ENCODE measurements around the gene DLGAP4.

The DLGAP4 gene

GRCh38 chr20:36309643-36310042, 3.5 kb downstream of the DLGAP4 start:
- no peak overlapping the region for H3K27ac ChIP-seq
- no peak overlapping the region for H3K9ac ChIP-seq
- no peak overlapping the region for H2AFZ ChIP-seq (ENCODE audit: low read depth)
- no peaks in the 10 kb centered on the region for H4K20me1 ChIP-seq (ENCODE audit: insufficient read depth)
- H3K4me2 ChIP-seq = no peak overlapping the region
- H3K4me3 ChIP-seq (IDR thresholded peaks at IDR 0.05; ENCODE audit: insufficient read depth, low read depth, low read length) = no peak overlapping the region
- no peak for TF ChIP-seq CTCF (conservative IDR thresholded peaks at IDR 0.05; ENCODE audit: low read depth, low read length)
- no peaks in the 10 kb centered on the region for H3K4me1 ChIP-seq (ENCODE audit: low read depth, poor library complexity, severe bottlenecking)
- H3K79me2 ChIP-seq (ENCODE audit: insufficient read depth, low read depth) = no peaks in the 10 kb centered on the region
- no peaks in the 10 kb centered on the region for H3K36me3 ChIP-seq (ENCODE audit: insufficient read depth)
- peaks cover 73% of the 10 kb centered on the region for H3K27me3 ChIP-seq (ENCODE audit: insufficient read depth, low read depth)

- H3K4me2 ChIP-seq = no peak overlapping the region
- peaks cover 71% of the 10 kb centered on the region for H3K27me3 ChIP-seq (ENCODE audit: insufficient read depth, low read depth)
- no peaks in the 10 kb centered on the region for H4K20me1 ChIP-seq (ENCODE audit: insufficient read depth)
- H3K4me1 ChIP-seq (ENCODE audit: low read depth, poor library complexity, severe bottlenecking) = no peaks in the 10 kb centered on the region
- no peak overlapping the region for H3K4me3 ChIP-seq (IDR thresholded peaks at IDR 0.05; ENCODE audit: insufficient read depth, low read depth, low read length)
- no peak overlapping the region for H3K27ac ChIP-seq
- no peaks in the 10 kb centered on the region for H3K36me3 ChIP-seq (ENCODE audit: insufficient read depth)
- no peaks in the 10 kb centered on the region for H3K79me2 ChIP-seq (ENCODE audit: insufficient read depth, low read depth)
- no peak for TF ChIP-seq CTCF (conservative IDR thresholded peaks at IDR 0.05; ENCODE audit: low read depth, low read length)
- no peak overlapping the region for H3K9ac ChIP-seq
- H2AFZ ChIP-seq (ENCODE audit: low read depth) = no peak overlapping the region
Measured at GRCh38 chr20:36310215-36310981, 4.3 kb downstream of the DLGAP4 start.

GRCh38 chr20:36311141-36311853, 5.2 kb downstream of the DLGAP4 start:
- Histone ChIP-seq H3K36me3 (ENCODE audit: insufficient read depth) (no peaks in the 10 kb centered on the region), H3K4me3 (IDR thresholded peaks at IDR 0.05; ENCODE audit: insufficient read depth, low read depth, low read length) (no peak overlapping the region), H3K27ac (no peak overlapping the region), H3K4me2 (no peak overlapping the region), H3K27me3 (ENCODE audit: insufficient read depth, low read depth) (peaks cover 71% of the 10 kb centered on the region), H3K4me1 (ENCODE audit: low read depth, poor library complexity, severe bottlenecking) (no peaks in the 10 kb centered on the region), H4K20me1 (ENCODE audit: insufficient read depth) (no peaks in the 10 kb centered on the region), H2AFZ (ENCODE audit: low read depth) (no peak overlapping the region), H3K9ac (no peak overlapping the region), H3K79me2 (ENCODE audit: insufficient read depth, low read depth) (no peaks in the 10 kb centered on the region)
- no peak for TF ChIP-seq CTCF (conservative IDR thresholded peaks at IDR 0.05; ENCODE audit: low read depth, low read length)

GRCh38 chr20:36311854-36312723, 6.0 kb downstream of the DLGAP4 start:
- H3K27ac ChIP-seq = no peak overlapping the region
- peaks cover 72% of the 10 kb centered on the region for H3K27me3 ChIP-seq (ENCODE audit: insufficient read depth, low read depth)
- H3K4me2 ChIP-seq = no peak overlapping the region
- H3K9ac ChIP-seq = no peak overlapping the region
- H2AFZ ChIP-seq (ENCODE audit: low read depth) = no peak overlapping the region
- H3K36me3 ChIP-seq (ENCODE audit: insufficient read depth) = no peaks in the 10 kb centered on the region
- no peak overlapping the region for H3K4me3 ChIP-seq (IDR thresholded peaks at IDR 0.05; ENCODE audit: insufficient read depth, low read depth, low read length)
- no peak for TF ChIP-seq CTCF (conservative IDR thresholded peaks at IDR 0.05; ENCODE audit: low read depth, low read length)
- no peaks in the 10 kb centered on the region for H3K79me2 ChIP-seq (ENCODE audit: insufficient read depth, low read depth)
- H3K4me1 ChIP-seq (ENCODE audit: low read depth, poor library complexity, severe bottlenecking) = no peaks in the 10 kb centered on the region
- H4K20me1 ChIP-seq (ENCODE audit: insufficient read depth) = no peaks in the 10 kb centered on the region
